GM19328 (cell line): ENCODE results near the gene C1orf159.

Experiments used
- ATAC-seq: cut with Tn5 transposase; IDR thresholded peaks from one replicate; pipeline ENCODE4 v1.9.1; 2021; ENCODE audit warnings: mild to moderate bottlenecking, moderate library complexity; ENCODE audit not compliant: unreplicated experiment

C1orf159 gene

GRCh38 chr1:1054971-1055370 is 60.9 kb downstream of the C1orf159 start:
- no peak for ATAC-seq

- no peak for ATAC-seq
Observed at GRCh38 chr1:1054099-1054700, 61.7 kb downstream of the C1orf159 start.

- ATAC-seq: no peak
Observed at GRCh38 chr1:1053682-1054081, 62.2 kb downstream of the C1orf159 start.

GRCh38 chr1:1053022-1053421 is 62.9 kb downstream of the C1orf159 start:
- ATAC-seq: no peak

GRCh38 chr1:1052003-1052840 is 63.7 kb downstream of the C1orf159 start:
- ATAC-seq: no peak

GRCh38 chr1:1051127-1051810 is 64.6 kb downstream of the C1orf159 start:
- ATAC-seq: no peak

GRCh38 chr1:1050577-1051052 is 65.3 kb downstream of the C1orf159 start:
- no peak for ATAC-seq

GRCh38 chr1:1049318-1050165 is 66.3 kb downstream of the C1orf159 start:
- no peak for ATAC-seq

GRCh38 chr1:1048765-1049164 is 67.1 kb downstream of the C1orf159 start:
- ATAC-seq: no peak

- ATAC-seq: no peak
Observed at GRCh38 chr1:1047963-1048362, 67.9 kb downstream of the C1orf159 start.

- ATAC-seq: no peak
Observed at GRCh38 chr1:1047407-1047806, 68.5 kb downstream of the C1orf159 start.

GRCh38 chr1:1046767-1047166 is 69.1 kb downstream of the C1orf159 start:
- no peak for ATAC-seq

- ATAC-seq: no peak
Observed at GRCh38 chr1:1046243-1046642, 69.6 kb downstream of the C1orf159 start.

GRCh38 chr1:1045129-1045528 is 70.8 kb downstream of the C1orf159 start:
- ATAC-seq: no peak

- ATAC-seq: no peak
Observed at GRCh38 chr1:1044455-1045078, 71.3 kb downstream of the C1orf159 start.

GRCh38 chr1:1043921-1044320 is 72.0 kb downstream of the C1orf159 start:
- ATAC-seq: no peak

- ATAC-seq: no peak
Observed at GRCh38 chr1:1043411-1043810, 72.5 kb downstream of the C1orf159 start.

GRCh38 chr1:1042835-1043234 is 73.1 kb downstream of the C1orf159 start:
- no peak for ATAC-seq

GRCh38 chr1:1041873-1042272 is 74.0 kb downstream of the C1orf159 start:
- no peak for ATAC-seq

GRCh38 chr1:1041092-1041523 is 74.8 kb downstream of the C1orf159 start:
- no peak for ATAC-seq
